DMS153 treated with DMSO at 0.1 percent for 48 hours (cell line): Measurements from ENCODE around the gene VWCE.
"Not testable (repeated sequence)": the region's sequence is repeated elsewhere in the genome, so short reads cannot be mapped to it uniquely, and the experiment has no call there.

Experiments used
- DNase-seq: peaks from one replicate; lab custom pipeline; 2025; ENCODE audit not compliant: unreplicated experiment; lab: John Stamatoyannopoulos, UW

VWCE gene

DNA sequence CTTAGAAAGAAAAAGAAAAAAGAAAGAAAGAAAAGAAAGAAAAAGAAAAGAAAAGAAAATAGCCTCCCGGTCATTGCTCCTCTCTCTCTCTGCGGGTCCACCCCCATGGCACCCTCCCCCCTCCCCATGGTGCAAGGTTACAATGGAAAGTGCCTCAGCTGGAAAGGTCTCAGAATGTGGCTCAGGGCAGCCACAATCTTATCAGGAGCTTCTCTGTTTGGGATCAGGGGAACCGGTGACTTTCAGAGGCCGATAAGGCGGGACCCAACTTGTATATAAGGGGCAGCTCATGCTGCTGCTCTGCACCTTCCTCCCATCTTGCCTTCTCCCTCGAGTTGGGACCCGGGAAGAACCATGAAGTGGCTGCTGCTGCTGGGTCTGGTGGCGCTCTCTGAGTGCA lies 73.1 kb downstream of the VWCE start, which contains the start of gene PGA4:
Gene PGA4 (plus strand): TSS at position 301 of the 400 bp plus-strand sequence. CDS start 54 bp downstream, at position 355.
- DNase-seq, result not testable (repeated sequence)

DNA sequence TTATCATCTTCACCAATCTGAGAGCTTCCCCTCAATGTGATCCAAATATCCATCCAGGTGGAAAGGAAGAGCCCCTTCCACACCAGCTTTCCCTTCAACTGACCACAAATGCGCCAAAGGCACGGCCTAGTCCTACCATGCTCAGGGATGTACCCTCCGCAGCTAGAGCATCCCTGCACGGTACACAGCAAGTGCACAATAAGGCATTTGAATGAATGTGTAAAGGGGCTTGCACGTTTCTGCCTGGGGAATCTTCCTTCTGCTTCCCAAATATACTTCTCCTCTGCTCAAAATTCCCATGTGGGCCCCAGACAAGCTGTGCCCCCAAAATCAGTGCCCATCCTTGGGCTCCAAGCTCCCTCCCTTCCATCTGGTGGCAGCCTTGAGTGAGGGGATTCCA lies 76.1 kb downstream of the VWCE start:
- not testable (repeated sequence) for DNase-seq

DNA sequence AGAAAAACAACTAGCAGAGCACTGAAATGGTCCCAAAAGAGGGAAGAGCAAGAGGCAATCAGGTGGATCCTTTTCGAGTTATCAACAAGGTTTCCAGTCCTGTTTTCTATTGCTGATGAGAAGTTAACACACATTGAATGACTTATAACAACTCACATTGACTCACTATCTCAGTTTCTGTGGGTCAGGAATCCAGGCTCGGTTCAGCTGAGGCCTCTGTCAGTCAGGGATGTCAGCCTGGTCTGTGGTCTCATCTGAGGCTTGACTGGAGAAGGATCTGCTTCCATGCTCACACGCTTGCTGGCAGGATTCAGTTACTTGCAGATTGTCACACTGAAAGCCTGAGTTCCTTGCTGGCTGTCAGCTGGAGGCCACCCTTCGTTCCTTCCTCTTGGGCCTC lies 76.8 kb downstream of the VWCE start:
- DNase-seq, result not testable (repeated sequence)

DNA sequence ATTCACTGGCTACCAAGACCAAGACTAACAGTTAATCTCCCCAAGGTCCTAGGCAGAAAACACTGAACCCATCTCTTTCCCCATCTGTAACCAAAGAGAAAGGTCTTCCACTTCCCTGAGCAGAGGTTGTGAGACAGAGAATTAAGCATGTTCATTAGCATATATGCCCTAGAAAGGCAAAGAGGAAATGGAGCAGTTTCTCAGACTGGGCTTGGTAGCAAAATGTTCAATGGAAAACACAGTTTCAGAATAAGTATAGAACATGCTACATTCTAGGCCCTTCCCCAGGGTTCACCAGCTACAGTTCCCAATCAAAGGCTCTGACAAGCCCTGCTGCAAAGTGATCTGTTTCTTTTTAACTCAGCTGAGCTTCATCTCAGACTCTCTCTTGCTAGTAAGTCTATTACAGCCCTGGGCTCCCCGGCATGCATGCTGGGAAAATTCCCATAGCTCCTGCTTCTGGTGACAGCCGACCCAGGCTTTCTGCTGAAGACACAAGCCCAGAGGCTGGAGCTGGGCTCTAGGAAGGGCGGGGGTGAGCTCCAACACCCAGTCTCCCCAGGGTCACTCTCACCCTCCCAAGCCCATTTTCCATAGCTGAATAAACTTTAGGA lies 81.3 kb downstream of the VWCE start:
- DNase-seq, result not testable (repeated sequence)

DNA sequence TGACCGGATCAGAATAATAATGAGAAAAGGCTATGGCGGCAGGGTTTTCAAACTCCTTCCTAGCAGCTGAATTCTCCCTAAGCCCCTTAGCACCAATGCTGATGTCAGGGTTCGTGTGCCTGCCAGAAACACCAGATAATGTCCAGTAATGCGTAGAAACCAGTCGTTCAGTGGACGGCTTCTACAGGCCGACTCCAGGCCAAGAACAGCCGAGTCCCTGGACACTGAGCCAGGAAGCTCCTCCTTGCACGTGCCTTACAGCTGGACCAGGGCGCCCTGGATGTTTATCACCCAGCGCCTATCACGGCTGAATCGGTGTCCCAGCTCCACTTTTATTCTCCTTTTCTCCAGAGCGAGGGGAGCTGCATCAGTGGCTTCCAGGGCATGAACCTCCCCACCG lies 82.9 kb downstream of the VWCE start:
- DNase-seq, result not testable (repeated sequence)

DNA sequence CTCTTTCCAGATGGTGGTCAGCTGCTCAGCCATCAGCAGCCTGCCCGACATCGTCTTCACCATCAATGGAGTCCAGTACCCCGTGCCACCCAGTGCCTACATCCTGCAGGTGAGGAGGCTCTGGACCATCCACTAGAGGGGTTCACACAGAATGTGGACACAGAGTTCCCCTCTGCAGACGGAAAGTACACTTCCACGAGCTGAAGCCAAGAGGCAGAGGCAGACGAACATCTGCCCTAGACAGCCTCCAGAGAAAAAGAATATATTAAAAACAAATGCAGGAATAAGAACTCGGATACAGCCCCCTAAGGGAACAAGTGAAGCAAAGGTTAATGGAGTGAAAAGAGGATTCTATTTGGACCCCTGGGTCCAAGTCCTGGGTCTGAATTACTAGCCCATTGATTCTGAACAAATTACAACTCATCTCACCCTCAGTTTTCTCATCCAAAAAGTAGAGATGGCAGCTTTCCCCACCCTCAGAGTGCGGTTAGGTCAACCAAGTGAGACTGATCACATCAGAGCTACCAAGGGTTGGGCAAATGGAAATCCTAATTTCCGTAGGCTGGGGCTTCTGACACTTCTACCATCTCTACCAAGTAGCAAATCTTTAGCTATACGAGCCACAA lies 83.7 kb downstream of the VWCE start:
- DNase-seq, result not testable (repeated sequence)

DNA sequence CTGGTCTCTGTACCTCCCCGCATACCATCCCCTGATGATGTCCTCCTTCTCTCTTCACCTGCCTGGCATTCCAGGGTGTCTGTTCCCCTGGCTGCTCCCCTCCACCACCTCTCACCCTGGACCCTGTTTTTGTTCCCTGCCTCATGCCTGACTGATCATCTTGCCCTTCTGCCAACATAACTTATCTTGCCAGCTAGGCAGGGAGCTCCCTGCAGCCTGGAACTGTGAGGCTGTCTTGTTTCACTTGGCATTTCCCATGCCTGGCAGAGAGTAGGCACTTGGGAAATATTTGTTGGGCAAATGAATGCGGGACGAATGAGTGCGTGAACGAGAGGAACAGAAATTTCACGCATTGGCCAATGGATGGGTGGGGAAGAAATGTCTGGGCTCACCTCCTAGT lies 84.5 kb downstream of the VWCE start:
- DNase-seq, result not testable (repeated sequence)
